ENCODE data around the gene TATDN2. TPM values are rescaled to one million over a fixed set of nuclear protein-coding genes. Genes with fewer than 3 reads are reported as not detected.

Gene TATDN2
- total and polyA plus RNA-seq, 2 experiments from 2014 or later: 9.3 to 22.6 TPM

- no peak for DNase-seq (ENCODE audit: low spot score)
- H3K27me3 ChIP-seq: peaks cover 7% of the 10 kb centered on the region
- TF ChIP-seq EZH2 (IDR thresholded peaks at IDR 0.05; ENCODE audit: borderline replicate concordance): no peak
- TF ChIP-seq EZH2phosphoT487 (IDR thresholded peaks at IDR 0.05; ENCODE audit: low read depth, severe bottlenecking, unreplicated experiment): no peak
- no peak for TF ChIP-seq CTCF (IDR thresholded peaks at IDR 0.05; ENCODE audit: poor library complexity)
- no peak overlapping the region for H3K27ac ChIP-seq
- no peak overlapping the region for H2AFZ ChIP-seq
- WGBS (ENCODE audit: low lambda C conversion rate, missing lambda C conversion rate): 95% methylated on average over 8 of the region's 8 CpGs
- H3K9me2 ChIP-seq (replicated peaks; ENCODE audit: insufficient read depth): no peaks in the 10 kb centered on the region
- H3K36me3 ChIP-seq (replicated peaks; ENCODE audit: insufficient read depth, low read depth): no peaks in the 10 kb centered on the region
- H3K4me1 ChIP-seq (ENCODE audit: insufficient read depth): peaks cover 19% of the 10 kb centered on the region
- H3K79me2 ChIP-seq: peaks cover 36% of the 10 kb centered on the region
- peak overlapping the region; percentile 74 for H3K4me2 ChIP-seq
- H4K20me1 ChIP-seq (ENCODE audit: insufficient read depth, poor library complexity, severe bottlenecking): peaks cover 28% of the 10 kb centered on the region
- no peak overlapping the region for H3K4me3 ChIP-seq
- no peaks in the 10 kb centered on the region for H3K9me3 ChIP-seq (ENCODE audit: low read depth)
Measured at GRCh38 chr3:10321630-10322351, 73.5 kb downstream of the TATDN2 start.

- H3K4me3 ChIP-seq: no peak overlapping the region
- H4K20me1 ChIP-seq (ENCODE audit: insufficient read depth, poor library complexity, severe bottlenecking): peaks cover 22% of the 10 kb centered on the region
- peaks cover 12% of the 10 kb centered on the region for H3K27me3 ChIP-seq
- peaks cover 33% of the 10 kb centered on the region for H3K79me2 ChIP-seq
- H3K27ac ChIP-seq: no peak overlapping the region
- no peaks in the 10 kb centered on the region for H3K36me3 ChIP-seq (replicated peaks; ENCODE audit: insufficient read depth, low read depth)
- no peaks in the 10 kb centered on the region for H3K9me3 ChIP-seq (ENCODE audit: low read depth)
- no peak overlapping the region for H2AFZ ChIP-seq
- TF ChIP-seq EZH2 (IDR thresholded peaks at IDR 0.05; ENCODE audit: borderline replicate concordance) (no peak), EZH2phosphoT487 (IDR thresholded peaks at IDR 0.05; ENCODE audit: low read depth, severe bottlenecking, unreplicated experiment) (no peak), CTCF (IDR thresholded peaks at IDR 0.05; ENCODE audit: poor library complexity) (peak; percentile 11)
- 92% methylated on average over 1 of the region's 1 CpG for WGBS (ENCODE audit: low lambda C conversion rate, missing lambda C conversion rate)
- no peak overlapping the region for H3K4me2 ChIP-seq
- H3K9me2 ChIP-seq (replicated peaks; ENCODE audit: insufficient read depth): no peaks in the 10 kb centered on the region
- peaks cover 16% of the 10 kb centered on the region for H3K4me1 ChIP-seq (ENCODE audit: insufficient read depth)
- DNase-seq (ENCODE audit: low spot score): no peak
Measured at GRCh38 chr3:10322352-10322710, 74.1 kb downstream of the TATDN2 start.

- no peaks in the 10 kb centered on the region for H4K20me1 ChIP-seq (ENCODE audit: insufficient read depth, poor library complexity, severe bottlenecking)
- H3K27me3 ChIP-seq: peaks cover 49% of the 10 kb centered on the region
- H3K36me3 ChIP-seq (replicated peaks; ENCODE audit: insufficient read depth, low read depth): no peaks in the 10 kb centered on the region
- no peaks in the 10 kb centered on the region for H3K9me3 ChIP-seq (ENCODE audit: low read depth)
- TF ChIP-seq CTCF (IDR thresholded peaks at IDR 0.05; ENCODE audit: poor library complexity): no peak
- TF ChIP-seq EZH2phosphoT487 (IDR thresholded peaks at IDR 0.05; ENCODE audit: low read depth, severe bottlenecking, unreplicated experiment): no peak
- no peak for TF ChIP-seq EZH2 (IDR thresholded peaks at IDR 0.05; ENCODE audit: borderline replicate concordance)
- no peaks in the 10 kb centered on the region for H3K4me1 ChIP-seq (ENCODE audit: insufficient read depth)
- no peak for DNase-seq (ENCODE audit: low spot score)
- no peak overlapping the region for H3K27ac ChIP-seq
- no peak overlapping the region for H3K4me2 ChIP-seq
- WGBS (ENCODE audit: low lambda C conversion rate, missing lambda C conversion rate): 68% methylated on average over 10 of the region's 10 CpGs
- H2AFZ ChIP-seq: no peak overlapping the region
- no peak overlapping the region for H3K4me3 ChIP-seq
- H3K9me2 ChIP-seq (replicated peaks; ENCODE audit: insufficient read depth): no peaks in the 10 kb centered on the region
- H3K79me2 ChIP-seq: no peaks in the 10 kb centered on the region
Measured at GRCh38 chr3:10327592-10327991, 79.3 kb downstream of the TATDN2 start.
